Measurements from ENCODE around the gene EVA1C. TPM values are rescaled to one million over a fixed set of nuclear protein-coding genes. Genes with fewer than 3 reads are reported as not detected.

EVA1C gene
- total and polyA plus RNA-seq, 2 experiments from 2014 or later, result 4.6 to 6.9 TPM

DNA sequence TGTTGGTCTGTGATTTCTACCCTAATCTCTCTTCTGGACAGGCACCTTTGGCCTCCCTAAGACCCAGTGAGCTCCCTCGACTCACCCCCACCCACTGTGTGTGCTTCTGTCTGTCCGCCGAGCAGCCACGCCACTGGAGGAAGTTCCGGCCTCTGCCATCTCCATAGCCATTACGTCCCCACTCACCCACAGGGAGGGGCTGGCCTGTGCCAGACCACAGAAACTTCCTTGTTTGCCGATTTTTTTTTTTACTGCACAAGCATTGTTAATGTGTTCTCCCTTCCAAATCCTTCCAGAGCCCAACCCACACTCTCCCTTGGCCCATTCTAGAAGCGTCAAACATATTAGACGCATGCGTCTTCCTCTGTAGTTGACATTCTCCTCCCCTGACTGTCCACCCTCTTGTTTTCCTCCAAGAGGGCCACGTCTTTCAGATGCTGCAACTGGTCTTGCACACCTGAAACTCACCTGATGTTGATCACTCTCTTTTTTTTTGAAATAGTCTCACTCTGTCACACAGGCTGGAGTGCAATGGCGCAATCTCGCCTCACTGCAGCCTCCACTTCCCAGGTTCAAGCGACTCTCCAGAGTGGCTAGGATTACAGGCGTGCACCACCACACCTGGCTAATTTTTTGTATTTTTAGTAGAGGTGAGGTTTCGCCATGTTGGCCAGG lies 72.3 kb downstream of the EVA1C start:
- H3K36me3 ChIP-seq (ENCODE audit: insufficient read depth), result 0 out of 2 replicates have a peak, but pooled peaks cover 3% of the 10 kb centered on the region
- peaks cover 2% of the 10 kb centered on the region; the same call in 1 of the 2 replicates for H3K9me2 ChIP-seq (ENCODE audit: insufficient read depth)
- ATAC-seq (no peak), DNase-seq (ENCODE audit: low spot score) (no peak)
- Mint-ChIP-seq H3K27me3 (ENCODE audit: insufficient read depth, low read depth, poor library complexity) (peaks cover 4% of the 10 kb centered on the region), H3K9me3 (no peaks in the 10 kb centered on the region), H3K36me3 (ENCODE audit: low read depth) (0 out of 3 replicates have a peak, but pooled peaks cover 4% of the 10 kb centered on the region), H3K4me3 (no peak overlapping the region), H3K27ac (no peak overlapping the region), H3K4me1 (peaks cover 14% of the 10 kb centered on the region)
- TF ChIP-seq ZNF331 (CRISPR knock-in tag; IDR thresholded peaks at IDR 0.05; ENCODE audit: low read depth), result no peak
- H3K27me3 ChIP-seq (ENCODE audit: insufficient read depth), result no peaks in the 10 kb centered on the region
- no peaks in the 10 kb centered on the region for H3F3A ChIP-seq (replicated peaks; ENCODE audit: low read depth)
- no peaks in the 10 kb centered on the region for H3K79me2 ChIP-seq (replicated peaks; ENCODE audit: insufficient read depth)
- H3K4me2 ChIP-seq, result no peak overlapping the region
- no peaks in the 10 kb centered on the region for H4K20me1 ChIP-seq (replicated peaks; ENCODE audit: insufficient read depth)
- no peak overlapping the region for H2AFZ ChIP-seq
- H3K4me3 ChIP-seq, result no peak overlapping the region
- H3K27ac ChIP-seq (ENCODE audit: low read depth), result no peak overlapping the region
- H3K4me1 ChIP-seq (ENCODE audit: insufficient read depth), result peaks cover 9% of the 10 kb centered on the region

DNA sequence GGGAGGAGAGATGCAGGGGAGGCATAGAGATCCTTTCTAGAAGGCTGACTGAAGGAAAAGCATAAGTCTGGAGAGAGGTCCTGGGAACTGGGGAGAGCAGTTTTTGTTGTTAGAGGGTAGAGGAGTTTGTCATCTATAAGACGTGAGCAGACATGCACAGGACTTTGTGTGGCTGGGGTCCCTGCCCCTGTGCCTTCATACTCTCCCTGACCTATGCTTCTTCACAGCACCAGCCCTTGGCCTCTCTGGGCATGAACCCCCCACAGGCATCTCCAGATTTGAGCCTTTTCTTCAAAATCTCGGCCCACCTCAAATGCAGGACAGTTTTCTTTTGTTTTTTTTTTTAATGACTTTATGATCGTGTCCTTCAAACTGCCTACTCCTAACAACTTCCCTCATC lies 79.9 kb downstream of the EVA1C start:
- Mint-ChIP-seq H3K27me3 (ENCODE audit: insufficient read depth, low read depth, poor library complexity) (peaks cover 5% of the 10 kb centered on the region), H3K36me3 (ENCODE audit: low read depth) (peaks cover 4% of the 10 kb centered on the region; the same call in 2 of the 3 replicates), H3K4me1 (peaks cover 22% of the 10 kb centered on the region), H3K9me3 (no peaks in the 10 kb centered on the region), H3K4me3 (no peak overlapping the region), H3K27ac (no peak overlapping the region)
- H3K4me1 ChIP-seq (ENCODE audit: insufficient read depth), result peaks cover 39% of the 10 kb centered on the region
- no peak overlapping the region for H3K4me3 ChIP-seq
- H3K36me3 ChIP-seq (ENCODE audit: insufficient read depth), result 0 out of 2 replicates have a peak, but pooled peaks cover 3% of the 10 kb centered on the region
- H3F3A ChIP-seq (replicated peaks; ENCODE audit: low read depth), result no peaks in the 10 kb centered on the region
- peak overlapping the region; percentile 9 for H3K27ac ChIP-seq (ENCODE audit: low read depth)
- peaks cover 16% of the 10 kb centered on the region; the same call in 1 of the 2 replicates for H3K9me2 ChIP-seq (ENCODE audit: insufficient read depth)
- no peaks in the 10 kb centered on the region for H3K27me3 ChIP-seq (ENCODE audit: insufficient read depth)
- TF ChIP-seq, protein P1, sequence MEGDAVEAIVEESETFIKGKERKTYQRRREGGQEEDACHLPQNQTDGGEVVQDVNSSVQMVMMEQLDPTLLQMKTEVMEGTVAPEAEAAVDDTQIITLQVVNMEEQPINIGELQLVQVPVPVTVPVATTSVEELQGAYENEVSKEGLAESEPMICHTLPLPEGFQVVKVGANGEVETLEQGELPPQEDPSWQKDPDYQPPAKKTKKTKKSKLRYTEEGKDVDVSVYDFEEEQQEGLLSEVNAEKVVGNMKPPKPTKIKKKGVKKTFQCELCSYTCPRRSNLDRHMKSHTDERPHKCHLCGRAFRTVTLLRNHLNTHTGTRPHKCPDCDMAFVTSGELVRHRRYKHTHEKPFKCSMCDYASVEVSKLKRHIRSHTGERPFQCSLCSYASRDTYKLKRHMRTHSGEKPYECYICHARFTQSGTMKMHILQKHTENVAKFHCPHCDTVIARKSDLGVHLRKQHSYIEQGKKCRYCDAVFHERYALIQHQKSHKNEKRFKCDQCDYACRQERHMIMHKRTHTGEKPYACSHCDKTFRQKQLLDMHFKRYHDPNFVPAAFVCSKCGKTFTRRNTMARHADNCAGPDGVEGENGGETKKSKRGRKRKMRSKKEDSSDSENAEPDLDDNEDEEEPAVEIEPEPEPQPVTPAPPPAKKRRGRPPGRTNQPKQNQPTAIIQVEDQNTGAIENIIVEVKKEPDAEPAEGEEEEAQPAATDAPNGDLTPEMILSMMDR (conservative IDR thresholded peaks at IDR 0.05; ENCODE audit: low read depth in 2 of 2), result no peak
- TF ChIP-seq, protein P2, sequence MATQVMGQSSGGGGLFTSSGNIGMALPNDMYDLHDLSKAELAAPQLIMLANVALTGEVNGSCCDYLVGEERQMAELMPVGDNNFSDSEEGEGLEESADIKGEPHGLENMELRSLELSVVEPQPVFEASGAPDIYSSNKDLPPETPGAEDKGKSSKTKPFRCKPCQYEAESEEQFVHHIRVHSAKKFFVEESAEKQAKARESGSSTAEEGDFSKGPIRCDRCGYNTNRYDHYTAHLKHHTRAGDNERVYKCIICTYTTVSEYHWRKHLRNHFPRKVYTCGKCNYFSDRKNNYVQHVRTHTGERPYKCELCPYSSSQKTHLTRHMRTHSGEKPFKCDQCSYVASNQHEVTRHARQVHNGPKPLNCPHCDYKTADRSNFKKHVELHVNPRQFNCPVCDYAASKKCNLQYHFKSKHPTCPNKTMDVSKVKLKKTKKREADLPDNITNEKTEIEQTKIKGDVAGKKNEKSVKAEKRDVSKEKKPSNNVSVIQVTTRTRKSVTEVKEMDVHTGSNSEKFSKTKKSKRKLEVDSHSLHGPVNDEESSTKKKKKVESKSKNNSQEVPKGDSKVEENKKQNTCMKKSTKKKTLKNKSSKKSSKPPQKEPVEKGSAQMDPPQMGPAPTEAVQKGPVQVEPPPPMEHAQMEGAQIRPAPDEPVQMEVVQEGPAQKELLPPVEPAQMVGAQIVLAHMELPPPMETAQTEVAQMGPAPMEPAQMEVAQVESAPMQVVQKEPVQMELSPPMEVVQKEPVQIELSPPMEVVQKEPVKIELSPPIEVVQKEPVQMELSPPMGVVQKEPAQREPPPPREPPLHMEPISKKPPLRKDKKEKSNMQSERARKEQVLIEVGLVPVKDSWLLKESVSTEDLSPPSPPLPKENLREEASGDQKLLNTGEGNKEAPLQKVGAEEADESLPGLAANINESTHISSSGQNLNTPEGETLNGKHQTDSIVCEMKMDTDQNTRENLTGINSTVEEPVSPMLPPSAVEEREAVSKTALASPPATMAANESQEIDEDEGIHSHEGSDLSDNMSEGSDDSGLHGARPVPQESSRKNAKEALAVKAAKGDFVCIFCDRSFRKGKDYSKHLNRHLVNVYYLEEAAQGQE (IDR thresholded peaks at IDR 0.05; ENCODE audit: unreplicated experiment), result no peak
- TF ChIP-seq NANOG (IDR thresholded peaks at IDR 0.05; ENCODE audit: borderline replicate concordance), result no peak
- TF ChIP-seq JUNB (IDR thresholded peaks at IDR 0.05; ENCODE audit: unreplicated experiment), result no peak
- no peak for TF ChIP-seq ZNF114 (CRISPR knock-in tag; IDR thresholded peaks at IDR 0.05)
- TF ChIP-seq, protein P3, sequence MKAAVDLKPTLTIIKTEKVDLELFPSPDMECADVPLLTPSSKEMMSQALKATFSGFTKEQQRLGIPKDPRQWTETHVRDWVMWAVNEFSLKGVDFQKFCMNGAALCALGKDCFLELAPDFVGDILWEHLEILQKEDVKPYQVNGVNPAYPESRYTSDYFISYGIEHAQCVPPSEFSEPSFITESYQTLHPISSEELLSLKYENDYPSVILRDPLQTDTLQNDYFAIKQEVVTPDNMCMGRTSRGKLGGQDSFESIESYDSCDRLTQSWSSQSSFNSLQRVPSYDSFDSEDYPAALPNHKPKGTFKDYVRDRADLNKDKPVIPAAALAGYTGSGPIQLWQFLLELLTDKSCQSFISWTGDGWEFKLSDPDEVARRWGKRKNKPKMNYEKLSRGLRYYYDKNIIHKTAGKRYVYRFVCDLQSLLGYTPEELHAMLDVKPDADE (IDR thresholded peaks at IDR 0.05), result no peak
- H2AFZ ChIP-seq, result no peak overlapping the region; the same call in 1 of the 2 replicates
- H3K79me2 ChIP-seq (replicated peaks; ENCODE audit: insufficient read depth), result no peaks in the 10 kb centered on the region
- no peaks in the 10 kb centered on the region for H4K20me1 ChIP-seq (replicated peaks; ENCODE audit: insufficient read depth)
- H3K4me2 ChIP-seq, result peak overlapping the region; percentile 27
- ATAC-seq (no peak), DNase-seq (ENCODE audit: low spot score) (no peak)
